WI38 (cell line): ENCODE data around the gene CATSPER1.
"Not testable (repeated sequence)": the region's sequence is repeated elsewhere in the genome, so short reads cannot be mapped to it uniquely, and the experiment has no call there.

ENCODE experiments used
- H3K4me3 ChIP-seq: 2 replicates; pipeline ENCODE4 v1.5.1; 2011; ENCODE audit warnings: low read depth, mild to moderate bottlenecking, control low read depth, low read length
- CTCF ChIP-seq: IDR thresholded peaks from 2 replicates; pipeline ENCODE4 v1.5.1; 2012; ENCODE audit warnings: low read depth, mild to moderate bottlenecking, control low read depth, low read length

Gene CATSPER1

GRCh38 chr11:66035653-66036333 is 9.5 kb upstream of the CATSPER1 start:
- H3K4me3 ChIP-seq = no peak overlapping the region
- TF ChIP-seq CTCF = no peak

- no peak for TF ChIP-seq CTCF
- no peak overlapping the region for H3K4me3 ChIP-seq
These were observed 6.9 kb upstream of the CATSPER1 start for GRCh38 chr11:66032957-66033735.

GRCh38 chr11:66023186-66023440 is 3.2 kb downstream of the CATSPER1 start:
- not testable (repeated sequence) for H3K4me3 ChIP-seq

GRCh38 chr11:66022401-66023185 is 3.7 kb downstream of the CATSPER1 start:
- TF ChIP-seq CTCF = peak; percentile 89
- H3K4me3 ChIP-seq = no peak overlapping the region

GRCh38 chr11:66020618-66021357 is 5.5 kb downstream of the CATSPER1 start:
- no peak for TF ChIP-seq CTCF
- no peak overlapping the region for H3K4me3 ChIP-seq

GRCh38 chr11:66020212-66020611 is 6.1 kb downstream of the CATSPER1 start:
- no peak overlapping the region for H3K4me3 ChIP-seq
- no peak for TF ChIP-seq CTCF

- no peak overlapping the region for H3K4me3 ChIP-seq
- no peak for TF ChIP-seq CTCF
These were observed 9.0 kb downstream of the CATSPER1 start for GRCh38 chr11:66017321-66017720.
